Measurements from ENCODE around the gene MSN.
"Not testable (repeated sequence)": the region's sequence is repeated elsewhere in the genome, so short reads cannot be mapped to it uniquely, and the experiment has no call there.

DNA sequence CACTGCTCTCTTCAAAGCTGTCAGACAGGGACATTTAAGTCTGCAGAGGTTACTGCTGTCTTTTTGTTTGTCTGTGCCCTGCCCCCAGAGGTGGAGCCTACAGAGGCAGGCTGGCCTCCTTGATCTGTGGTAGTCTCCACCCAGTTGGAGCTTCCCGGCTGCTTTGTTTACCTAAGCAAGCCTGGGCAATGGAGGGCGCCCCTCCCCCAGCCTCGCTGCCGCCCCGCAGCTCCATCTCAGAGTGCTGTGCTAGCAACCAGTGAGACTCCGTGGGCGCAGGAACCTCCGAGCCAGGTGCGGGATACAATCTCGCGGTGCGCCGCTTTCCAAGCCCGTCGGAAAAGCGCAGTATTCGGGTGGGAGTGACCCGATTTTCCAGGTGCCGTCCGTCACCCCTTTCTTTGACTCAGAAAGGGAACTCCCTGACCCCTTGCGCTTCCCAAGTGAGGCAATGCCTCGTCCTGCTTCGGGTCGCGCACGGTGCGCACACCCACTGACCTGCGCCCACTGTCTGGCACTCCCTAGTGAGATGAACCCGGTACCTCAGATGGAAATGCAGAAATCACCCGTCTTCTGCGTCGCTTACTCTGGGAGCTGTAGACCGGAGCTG, 47.3 kb upstream of the MSN start:
- TF ChIP-seq POLR2AphosphoS5, EP300, POLR2A (IDR thresholded peaks at IDR 0.05): not testable (repeated sequence)
- TF ChIP-seq, protein P1, sequence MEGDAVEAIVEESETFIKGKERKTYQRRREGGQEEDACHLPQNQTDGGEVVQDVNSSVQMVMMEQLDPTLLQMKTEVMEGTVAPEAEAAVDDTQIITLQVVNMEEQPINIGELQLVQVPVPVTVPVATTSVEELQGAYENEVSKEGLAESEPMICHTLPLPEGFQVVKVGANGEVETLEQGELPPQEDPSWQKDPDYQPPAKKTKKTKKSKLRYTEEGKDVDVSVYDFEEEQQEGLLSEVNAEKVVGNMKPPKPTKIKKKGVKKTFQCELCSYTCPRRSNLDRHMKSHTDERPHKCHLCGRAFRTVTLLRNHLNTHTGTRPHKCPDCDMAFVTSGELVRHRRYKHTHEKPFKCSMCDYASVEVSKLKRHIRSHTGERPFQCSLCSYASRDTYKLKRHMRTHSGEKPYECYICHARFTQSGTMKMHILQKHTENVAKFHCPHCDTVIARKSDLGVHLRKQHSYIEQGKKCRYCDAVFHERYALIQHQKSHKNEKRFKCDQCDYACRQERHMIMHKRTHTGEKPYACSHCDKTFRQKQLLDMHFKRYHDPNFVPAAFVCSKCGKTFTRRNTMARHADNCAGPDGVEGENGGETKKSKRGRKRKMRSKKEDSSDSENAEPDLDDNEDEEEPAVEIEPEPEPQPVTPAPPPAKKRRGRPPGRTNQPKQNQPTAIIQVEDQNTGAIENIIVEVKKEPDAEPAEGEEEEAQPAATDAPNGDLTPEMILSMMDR (IDR thresholded peaks at IDR 0.05) = not testable (repeated sequence)
